ENCODE results near the gene BMP7.

GRCh38 chr20:57225830-57226229, 40.6 kb downstream of the BMP7 start:
- TF ChIP-seq CTCF (IDR thresholded peaks at IDR 0.05; ENCODE audit: extremely low read depth in 1 of 2, insufficient read depth in 1 of 2, low read depth in 1 of 2, low read length in 2 of 2) (no peak), POLR2A (IDR thresholded peaks at IDR 0.05; ENCODE audit: low read depth, low read length) (no peak), MYC (IDR thresholded peaks at IDR 0.05; ENCODE audit: low read depth, low read length) (no peak), JUN (IDR thresholded peaks at IDR 0.05; ENCODE audit: borderline replicate concordance, insufficient read depth, insufficient read length, low read depth) (no peak)
- TF ChIP-seq, protein P1, sequence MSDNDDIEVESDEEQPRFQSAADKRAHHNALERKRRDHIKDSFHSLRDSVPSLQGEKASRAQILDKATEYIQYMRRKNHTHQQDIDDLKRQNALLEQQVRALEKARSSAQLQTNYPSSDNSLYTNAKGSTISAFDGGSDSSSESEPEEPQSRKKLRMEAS (IDR thresholded peaks at IDR 0.05; ENCODE audit: insufficient read depth, insufficient read length), result no peak

All from endothelial cell of umbilical vein (primary cell).